Activated CD4-positive, alpha-beta memory T cell treated with anti-CD3 and anti-CD28 coated beads, Interleukin-2, amount 10 ng/mL, durations not matched to agents 7 days and 5 days (primary cell): Measurements from ENCODE around the gene MAPKBP1. TPM values are rescaled to one million over a fixed set of nuclear protein-coding genes. Genes with fewer than 3 reads are reported as not detected.

ENCODE experiments used
- CTCF ChIA-PET: fragments of 350-600 bp; sonication (Branson Sonifier 250); formaldehyde crosslinking; loops from one replicate; lab custom pipeline; 2021; ENCODE audit warnings: antibody characterized with exemption, inconsistent platforms; lab: Charles Lee
- POLR2A ChIA-PET: fragments of 350-600 bp; sonication (Branson Sonifier 250); formaldehyde crosslinking; loops from one replicate; lab custom pipeline; 2021; ENCODE audit warnings: antibody characterized with exemption; lab: Charles Lee
- DNase-seq: peaks from one replicate; pipeline ENCODE4 v3.0.0-alpha.2; 2020
- H3K27ac Mint-ChIP-seq: one replicate; pipeline ENCODE4 v1.8.0; 2021; ENCODE audit warnings: mild to moderate bottlenecking, mixed read lengths
- H3K27me3 Mint-ChIP-seq: one replicate; pipeline ENCODE4 v1.8.0; 2021; ENCODE audit warnings: mixed read lengths
- H3K36me3 Mint-ChIP-seq: one replicate; pipeline ENCODE4 v1.8.0; 2021; ENCODE audit warnings: low read depth, mixed read lengths
- H3K4me1 Mint-ChIP-seq: one replicate; pipeline ENCODE4 v1.8.0; 2021; ENCODE audit warnings: mixed read lengths
- H3K4me3 Mint-ChIP-seq: one replicate; pipeline ENCODE4 v1.8.0; 2021; ENCODE audit warnings: mild to moderate bottlenecking, mixed read lengths
- H3K9me3 Mint-ChIP-seq: one replicate; pipeline ENCODE4 v1.8.0; 2021; ENCODE audit warnings: mixed read lengths
- total RNA-seq, 2 experiments: library from RNA; stranded (reverse); gene quantifications; one replicate each; pipeline ENCODE4 v1.2.3, GENCODE V29; 2021

Gene MAPKBP1
- total RNA-seq, 2 experiments from 2014 or later = 28.9 to 31.6 TPM

GRCh38 chr15:41822471-41822870, 48.2 kb downstream of the MAPKBP1 start:
- no peak overlapping the region for H3K27ac Mint-ChIP-seq
- POLR2A ChIA-PET = no interaction called here
- peaks cover 31% of the 10 kb centered on the region for H3K36me3 Mint-ChIP-seq
- H3K4me3 Mint-ChIP-seq = no peak overlapping the region
- no peaks in the 10 kb centered on the region for H3K27me3 Mint-ChIP-seq
- CTCF ChIA-PET = interaction anchor here (1.0 to 1.2 kb wide), 2 partner anchors 49 to 50 kb away, joined by 5 read pairs; partner anchors contain the start of gene MAPKBP1
- DNase-seq = no peak
- H3K4me1 Mint-ChIP-seq = peaks cover 5% of the 10 kb centered on the region
- no peaks in the 10 kb centered on the region for H3K9me3 Mint-ChIP-seq

GRCh38 chr15:41822957-41823356, 48.7 kb downstream of the MAPKBP1 start:
- H3K4me3 Mint-ChIP-seq = no peak overlapping the region
- peaks cover 31% of the 10 kb centered on the region for H3K36me3 Mint-ChIP-seq
- CTCF ChIA-PET = interaction anchor here (1.0 kb wide), 1 partner anchor 50 kb away, joined by 5 read pairs; no protein-coding TSS in a partner anchor
- H3K9me3 Mint-ChIP-seq = no peaks in the 10 kb centered on the region
- no peaks in the 10 kb centered on the region for H3K27me3 Mint-ChIP-seq
- peaks cover 8% of the 10 kb centered on the region for H3K4me1 Mint-ChIP-seq
- POLR2A ChIA-PET = no interaction called here
- DNase-seq = no peak
- H3K27ac Mint-ChIP-seq = no peak overlapping the region

- CTCF ChIA-PET = interaction anchor here (1.0 kb wide), 1 partner anchor 51 kb away, joined by 5 read pairs; no protein-coding TSS in a partner anchor
- H3K36me3 Mint-ChIP-seq = peaks cover 27% of the 10 kb centered on the region
- no peak overlapping the region for H3K4me3 Mint-ChIP-seq
- POLR2A ChIA-PET = no interaction called here
- DNase-seq = no peak
- no peak overlapping the region for H3K27ac Mint-ChIP-seq
- H3K9me3 Mint-ChIP-seq = no peaks in the 10 kb centered on the region
- H3K27me3 Mint-ChIP-seq = no peaks in the 10 kb centered on the region
- peaks cover 9% of the 10 kb centered on the region for H3K4me1 Mint-ChIP-seq
Measured at GRCh38 chr15:41823502-41823901, 49.2 kb downstream of the MAPKBP1 start.

- no peak for DNase-seq
- H3K9me3 Mint-ChIP-seq = no peaks in the 10 kb centered on the region
- peaks cover 23% of the 10 kb centered on the region for H3K36me3 Mint-ChIP-seq
- ChIA-PET CTCF (no interaction called here), POLR2A (no interaction called here)
- H3K4me1 Mint-ChIP-seq = peaks cover 15% of the 10 kb centered on the region
- H3K4me3 Mint-ChIP-seq = no peak overlapping the region
- no peak overlapping the region for H3K27ac Mint-ChIP-seq
- H3K27me3 Mint-ChIP-seq = peaks cover 3% of the 10 kb centered on the region
Measured at GRCh38 chr15:41824062-41824745, 49.9 kb downstream of the MAPKBP1 start.

- ChIA-PET CTCF (interaction anchor here (2.6 kb wide), 1 partner anchor 14 kb away, joined by 12 read pairs; no protein-coding TSS in a partner anchor), POLR2A (interaction anchor here (1.0 to 2.8 kb wide), 2 partner anchors 13 to 70 kb away, joined by 3 to 8 read pairs; no protein-coding TSS in a partner anchor)
- Mint-ChIP-seq H3K27me3 (peaks cover 3% of the 10 kb centered on the region), H3K9me3 (no peaks in the 10 kb centered on the region), H3K36me3 (peaks cover 22% of the 10 kb centered on the region), H3K27ac (no peak overlapping the region), H3K4me1 (peaks cover 20% of the 10 kb centered on the region), H3K4me3 (no peak overlapping the region)
- no peak for DNase-seq
Measured at GRCh38 chr15:41825145-41825544, 50.9 kb downstream of the MAPKBP1 start.

- DNase-seq = no peak
- POLR2A ChIA-PET = interaction anchor here (0.9 to 2.8 kb wide), 5 partner anchors 14 to 70 kb away, joined by 3 to 8 read pairs (median 3); partner anchors contain the start of gene MAPKBP1
- H3K36me3 Mint-ChIP-seq = peaks cover 22% of the 10 kb centered on the region
- peaks cover 25% of the 10 kb centered on the region for H3K4me1 Mint-ChIP-seq
- no peak overlapping the region for H3K27ac Mint-ChIP-seq
- no peaks in the 10 kb centered on the region for H3K9me3 Mint-ChIP-seq
- peak overlapping the region; percentile 59 for H3K4me3 Mint-ChIP-seq
- H3K27me3 Mint-ChIP-seq = peaks cover 3% of the 10 kb centered on the region
- CTCF ChIA-PET = interaction anchor here (2.6 to 4.1 kb wide), 2 partner anchors 15 to 52 kb away, joined by 12 to 31 read pairs; partner anchors contain the start of gene MAPKBP1
Measured at GRCh38 chr15:41825572-41826535, 51.6 kb downstream of the MAPKBP1 start.

GRCh38 chr15:41827290-41827879, 53.1 kb downstream of the MAPKBP1 start:
- peak overlapping the region; percentile 76 for H3K4me3 Mint-ChIP-seq
- ChIA-PET POLR2A (interaction anchor here (1.1 to 2.8 kb wide), 4 partner anchors 16 to 53 kb away, joined by 3 to 8 read pairs (median 4); partner anchors contain the start of gene MAPKBP1), CTCF (interaction anchor here (0.6 to 4.1 kb wide), 7 partner anchors 16 to 428 kb away, joined by 3 to 31 read pairs (median 4); partner anchors contain the start of gene MAPKBP1)
- no peaks in the 10 kb centered on the region for H3K9me3 Mint-ChIP-seq
- H3K27me3 Mint-ChIP-seq = peaks cover 3% of the 10 kb centered on the region
- no peak for DNase-seq
- H3K27ac Mint-ChIP-seq = no peak overlapping the region
- peaks cover 28% of the 10 kb centered on the region for H3K36me3 Mint-ChIP-seq
- peaks cover 40% of the 10 kb centered on the region for H3K4me1 Mint-ChIP-seq

- ChIA-PET POLR2A (interaction anchor here (1.6 to 2.8 kb wide), 3 partner anchors 16 to 48 kb away, joined by 3 to 8 read pairs (median 5); no protein-coding TSS in a partner anchor), CTCF (interaction anchor here (1.0 to 4.1 kb wide), 6 partner anchors 17 to 77 kb away, joined by 3 to 31 read pairs (median 6); partner anchors contain the start of gene MAPKBP1)
- Mint-ChIP-seq H3K36me3 (peaks cover 31% of the 10 kb centered on the region), H3K27ac (peak within 1 kb of the TSS; percentile 17), H3K9me3 (no peaks in the 10 kb centered on the region), H3K4me3 (peak within 1 kb of the TSS; percentile 76), H3K27me3 (peaks cover 3% of the 10 kb centered on the region), H3K4me1 (peaks cover 48% of the 10 kb centered on the region)
- peak; percentile 94 for DNase-seq
Measured at GRCh38 chr15:41827880-41828806, 53.9 kb downstream of the MAPKBP1 start, which contains the start of gene JMJD7. Gene JMJD7, plus strand, starts transcription at chr15:41828092. Its CDS starts 33 bp downstream, at chr15:41828125.

- Mint-ChIP-seq H3K27me3 (peaks cover 3% of the 10 kb centered on the region), H3K27ac (no peak overlapping the region), H3K9me3 (no peaks in the 10 kb centered on the region), H3K36me3 (peaks cover 31% of the 10 kb centered on the region), H3K4me1 (peaks cover 49% of the 10 kb centered on the region), H3K4me3 (peak overlapping the region; percentile 76)
- CTCF ChIA-PET = interaction anchor here (1.5 to 4.1 kb wide), 2 partner anchors 55 to 76 kb away, joined by 3 to 31 read pairs; partner anchors contain the start of gene MAPKBP1
- POLR2A ChIA-PET = interaction anchor here (1.6 kb wide), 1 partner anchor 48 kb away, joined by 3 read pairs; no protein-coding TSS in a partner anchor
- no peak for DNase-seq
Measured at GRCh38 chr15:41828807-41829141, 54.5 kb downstream of the MAPKBP1 start.

GRCh38 chr15:41829959-41830646, 55.8 kb downstream of the MAPKBP1 start:
- H3K9me3 Mint-ChIP-seq = no peaks in the 10 kb centered on the region
- H3K4me3 Mint-ChIP-seq = no peak overlapping the region
- POLR2A ChIA-PET = interaction anchor here (2.0 to 3.3 kb wide), 4 partner anchors 19 to 65 kb away, joined by 4 to 15 read pairs (median 9); no protein-coding TSS in a partner anchor

More at GRCh38 chr15:41829959-41830646, 55.8 kb downstream of the MAPKBP1 start:
- no peak for DNase-seq
- CTCF ChIA-PET = interaction anchor here (1.8 to 2.8 kb wide), 3 partner anchors 56 to 107 kb away, joined by 6 to 46 read pairs (median 7); partner anchors contain the start of gene MAPKBP1
- Mint-ChIP-seq H3K27me3 (peaks cover 3% of the 10 kb centered on the region), H3K27ac (no peak overlapping the region), H3K4me1 (peaks cover 50% of the 10 kb centered on the region), H3K36me3 (peaks cover 22% of the 10 kb centered on the region)
